Mononuclear cell (primary cell): ENCODE measurements around the gene ZNF296. TPM values are rescaled to one million over a fixed set of nuclear protein-coding genes. Genes with fewer than 3 reads are reported as not detected.

Experiments
- H3K27me3 ChIP-seq: 2 replicates; pipeline ENCODE4 v1.6.0; 2011; ENCODE audit warnings: low read length, control low read depth; ENCODE audit not compliant: insufficient read depth
- H3K4me1 ChIP-seq: 2 replicates; pipeline ENCODE4 v1.5.1; 2011; ENCODE audit warnings: mild to moderate bottlenecking, low read length, control low read depth; ENCODE audit not compliant: insufficient read depth
- H3K4me3 ChIP-seq: 2 replicates; pipeline ENCODE4 v1.5.1; 2011; ENCODE audit warnings: mild to moderate bottlenecking, low read length, moderate library complexity
- H3K9me3 ChIP-seq: 2 replicates; pipeline ENCODE4 v1.5.1; 2011; ENCODE audit warnings: low read depth, mild to moderate bottlenecking, control low read depth, low read length
- total RNA-seq: library from RNA; depleted of rRNA; stranded (reverse); fragments of >200 nt; gene quantifications from one replicate; pipeline ENCODE4 v1.2.3, GENCODE V29; 2012

ZNF296 gene
- total RNA-seq, 1 donor, result 1.2 TPM

DNA sequence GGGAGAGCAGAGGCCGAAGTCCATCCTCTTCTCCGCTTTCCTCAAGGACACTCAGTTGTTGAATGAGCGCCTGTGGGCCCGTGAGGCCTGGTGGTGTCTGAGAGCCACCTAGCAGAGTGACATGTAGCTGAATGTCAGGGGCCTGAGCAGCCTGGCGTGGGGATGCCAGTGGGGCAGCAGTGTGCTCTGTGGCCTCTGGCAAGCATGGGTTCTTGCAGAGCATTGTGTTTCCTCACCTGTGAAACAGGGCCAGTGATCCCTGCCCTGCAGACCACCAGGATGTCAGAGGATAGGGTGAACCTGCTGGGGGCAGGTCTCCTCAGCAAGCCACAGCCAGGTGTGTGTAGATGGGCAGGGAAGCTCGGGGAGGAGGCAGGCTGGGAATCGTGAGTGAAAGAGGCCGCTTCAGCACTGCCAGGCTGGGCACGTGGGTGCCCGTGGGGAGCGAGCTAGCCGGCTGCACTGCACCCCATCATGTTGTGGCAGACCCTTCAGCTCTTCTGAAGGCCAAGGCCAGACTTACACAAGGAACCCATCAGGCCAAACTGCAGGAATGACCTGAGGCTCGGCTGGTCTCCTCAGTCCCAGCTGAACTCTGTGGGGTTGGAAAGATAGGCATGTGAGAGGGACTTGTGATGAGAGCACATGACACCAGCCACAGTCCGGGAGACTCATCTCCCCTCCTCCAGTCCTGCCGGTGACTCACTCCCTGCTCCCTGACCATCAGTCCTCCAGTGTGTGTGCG lies 21.7 kb upstream of the ZNF296 start:
- no peak overlapping the region for H3K4me3 ChIP-seq
- no peaks in the 10 kb centered on the region for H3K27me3 ChIP-seq
- peaks cover 50% of the 10 kb centered on the region for H3K4me1 ChIP-seq
- H3K9me3 ChIP-seq, result no peaks in the 10 kb centered on the region

DNA sequence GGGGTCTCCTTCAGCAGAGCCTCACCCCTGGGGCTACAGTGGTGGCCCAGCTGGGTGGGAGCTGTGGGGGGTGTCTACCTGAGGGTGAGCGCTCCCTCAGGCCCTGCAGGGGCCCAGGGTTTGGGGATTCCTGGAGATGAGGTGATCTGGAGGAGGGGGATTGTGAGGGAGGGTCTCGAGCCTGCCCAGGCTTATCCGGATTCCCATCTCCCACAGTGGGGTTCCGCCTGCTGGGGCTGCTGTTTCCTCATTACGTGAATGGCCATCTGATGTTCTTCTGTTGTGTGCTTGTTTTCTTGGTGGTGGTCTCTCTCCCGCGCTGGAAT lies 21.1 kb upstream of the ZNF296 start:
- Histone ChIP-seq H3K27me3 (no peaks in the 10 kb centered on the region), H3K4me3 (no peak overlapping the region), H3K4me1 (peaks cover 47% of the 10 kb centered on the region), H3K9me3 (no peaks in the 10 kb centered on the region)

DNA sequence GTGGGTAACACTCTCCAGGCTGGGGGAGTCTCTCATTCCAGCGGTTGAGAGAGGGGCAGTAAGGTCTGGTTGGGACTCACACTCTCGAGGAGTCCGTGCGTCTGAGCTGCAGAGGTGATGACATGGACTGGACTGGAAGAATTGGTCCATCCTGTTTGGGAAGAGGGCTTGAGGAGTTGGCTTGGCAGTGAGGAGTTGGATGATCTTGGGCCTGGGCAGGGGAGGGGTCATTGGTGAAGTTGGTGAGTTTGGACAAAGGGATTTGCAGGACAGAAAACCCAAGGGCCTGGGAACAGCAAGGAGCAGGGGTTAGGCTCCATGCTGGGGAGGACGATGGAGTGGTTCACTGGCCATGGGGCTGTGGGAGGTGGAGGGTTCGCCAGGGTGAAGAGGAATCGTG lies 20.4 kb upstream of the ZNF296 start:
- no peaks in the 10 kb centered on the region for H3K9me3 ChIP-seq
- H3K4me1 ChIP-seq, result peaks cover 45% of the 10 kb centered on the region
- no peaks in the 10 kb centered on the region for H3K27me3 ChIP-seq
- H3K4me3 ChIP-seq, result no peak overlapping the region

DNA sequence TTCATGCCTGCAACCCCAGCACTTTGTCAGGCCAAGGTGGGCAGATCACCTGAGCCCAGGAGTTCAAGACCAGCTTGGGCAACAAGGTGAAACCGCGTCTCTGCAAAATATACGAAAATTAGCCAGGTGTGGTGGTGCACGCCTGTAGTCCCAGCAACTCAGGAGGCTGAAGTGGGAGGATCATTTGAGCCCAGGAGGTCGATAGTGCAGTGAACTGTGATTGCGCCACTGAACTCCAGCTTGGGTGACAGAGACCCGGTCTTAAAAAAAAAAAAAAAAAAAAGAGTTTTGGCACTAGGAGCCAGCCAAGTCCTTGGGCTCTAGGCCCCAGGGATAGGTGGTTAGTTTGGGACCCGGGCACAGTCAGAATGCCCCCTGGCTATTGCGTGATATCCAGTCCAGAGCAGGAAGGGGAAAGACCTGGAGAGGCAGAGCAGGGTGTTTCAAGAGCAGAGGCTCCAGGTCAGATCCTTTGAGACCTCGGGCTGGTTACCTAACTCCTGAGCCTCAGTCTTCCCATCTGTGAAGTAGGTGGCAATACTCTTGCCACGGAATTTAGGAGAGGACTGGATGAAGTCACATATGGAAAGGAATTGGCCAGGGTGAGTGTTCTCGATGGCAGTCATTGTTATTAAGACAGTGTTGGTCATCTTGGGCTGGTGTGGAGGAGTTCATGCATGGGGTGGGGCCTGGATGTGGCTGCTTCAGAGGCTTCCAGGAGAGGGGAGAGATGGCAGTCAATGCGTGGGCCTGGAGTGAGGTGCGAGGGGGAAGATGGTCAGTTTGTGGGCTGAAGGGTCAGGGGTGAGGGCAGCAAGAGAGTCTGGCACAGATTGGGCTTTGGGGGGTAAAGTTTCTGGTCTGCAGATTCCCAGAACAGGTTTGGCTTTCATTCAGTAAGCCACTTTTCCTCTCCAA lies 19.5 kb upstream of the ZNF296 start:
- no peaks in the 10 kb centered on the region for H3K27me3 ChIP-seq
- H3K4me1 ChIP-seq, result peaks cover 52% of the 10 kb centered on the region
- no peak overlapping the region for H3K4me3 ChIP-seq
- H3K9me3 ChIP-seq, result no peaks in the 10 kb centered on the region

DNA sequence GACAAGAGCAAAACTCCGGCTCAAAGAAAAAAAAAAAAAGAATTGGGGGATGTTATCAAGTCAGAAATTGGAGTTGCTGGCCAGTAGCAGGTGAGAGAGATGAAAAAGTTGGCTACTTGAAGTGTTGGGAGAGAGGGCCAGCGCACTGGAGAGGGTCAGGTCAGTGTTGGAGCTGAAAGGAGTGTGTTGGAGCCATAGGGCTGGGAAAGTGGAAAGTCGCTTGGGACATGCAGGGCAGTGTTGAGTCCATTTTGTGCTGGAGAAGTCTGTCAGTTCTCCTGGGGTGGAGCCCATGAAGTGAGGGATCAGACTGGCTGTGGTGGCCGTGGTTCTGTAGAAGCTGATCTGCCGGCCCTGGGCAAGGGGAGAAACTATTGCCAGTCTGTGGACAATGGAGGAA lies 18.4 kb upstream of the ZNF296 start:
- Histone ChIP-seq H3K4me1 (peaks cover 53% of the 10 kb centered on the region), H3K27me3 (no peaks in the 10 kb centered on the region), H3K9me3 (no peaks in the 10 kb centered on the region), H3K4me3 (no peak overlapping the region)

DNA sequence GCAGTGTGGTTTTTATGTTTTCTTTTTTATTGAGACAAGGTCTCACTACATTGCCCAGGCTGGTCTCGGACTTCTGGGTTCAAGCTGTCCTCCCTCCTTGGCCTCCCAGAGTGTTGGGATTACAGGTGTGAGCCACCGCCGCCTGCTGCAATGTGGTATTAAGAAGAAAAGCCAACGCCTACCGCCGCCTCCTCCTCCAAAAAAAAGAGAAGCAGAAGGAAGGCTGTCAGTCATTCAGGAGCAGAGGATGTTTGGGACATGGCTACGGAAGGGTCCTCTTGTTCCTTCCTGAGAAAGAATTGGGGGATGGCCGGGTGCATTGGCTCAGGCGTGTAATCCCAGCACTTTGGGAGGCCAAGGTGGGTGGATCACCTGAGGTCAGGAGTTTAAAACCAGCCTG lies 17.9 kb upstream of the ZNF296 start:
- H3K4me3 ChIP-seq, result peak overlapping the region; percentile 86
- no peaks in the 10 kb centered on the region for H3K27me3 ChIP-seq
- peaks cover 53% of the 10 kb centered on the region for H3K4me1 ChIP-seq
- no peaks in the 10 kb centered on the region for H3K9me3 ChIP-seq

DNA sequence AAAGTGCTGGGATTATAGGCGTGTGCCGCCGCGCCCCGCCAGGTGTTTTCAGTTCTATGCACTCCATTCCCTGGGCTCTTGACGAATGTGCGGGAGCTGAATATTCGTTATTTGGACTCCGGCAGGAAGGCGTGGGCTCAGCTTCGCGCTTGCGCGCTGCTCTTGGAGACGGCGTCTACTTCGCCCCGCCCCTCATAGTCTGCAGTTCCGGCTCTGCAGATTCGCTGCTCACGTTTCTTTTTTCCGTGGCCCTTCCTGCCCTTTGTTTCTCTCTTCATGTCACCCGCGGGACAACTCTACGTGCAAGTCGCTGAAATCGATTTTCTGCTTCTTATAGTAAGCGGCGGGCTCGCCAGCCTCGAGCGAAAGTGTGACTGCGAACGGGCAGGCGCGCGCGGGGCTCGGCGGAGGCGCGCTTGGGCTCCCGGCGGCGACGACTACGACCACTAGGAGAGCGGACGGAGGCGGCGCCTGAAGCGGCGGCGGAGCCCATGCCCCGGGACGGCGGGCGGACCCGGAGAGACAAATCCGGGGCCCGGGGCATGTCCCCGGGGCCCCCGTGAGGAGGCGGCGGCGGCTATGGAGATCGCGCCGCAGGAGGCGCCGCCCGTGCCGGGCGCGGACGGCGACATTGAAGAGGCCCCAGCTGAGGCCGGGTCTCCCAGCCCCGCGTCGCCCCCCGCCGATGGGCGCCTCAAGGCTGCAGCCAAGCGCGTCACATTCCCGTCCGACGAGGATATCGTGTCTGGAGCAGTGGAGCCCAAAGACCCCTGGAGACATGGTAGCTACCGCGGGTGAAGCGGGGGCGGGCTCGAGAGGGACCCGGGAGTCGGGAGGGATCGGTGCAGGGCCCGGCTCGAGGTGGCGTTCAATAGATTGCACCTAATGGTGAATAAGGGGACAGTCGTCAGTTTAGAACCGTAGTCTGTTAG lies 16.7 kb upstream of the ZNF296 start, which contains the start of gene PPP1R37:
Gene PPP1R37 (plus strand): TSS at position 433 of the 932 bp plus-strand sequence. CDS start 147 bp downstream, at position 580.
- no peaks in the 10 kb centered on the region for H3K27me3 ChIP-seq
- H3K4me3 ChIP-seq, result peak within 1 kb of the TSS; percentile 86
- no peaks in the 10 kb centered on the region for H3K9me3 ChIP-seq
- H3K4me1 ChIP-seq, result peaks cover 55% of the 10 kb centered on the region

DNA sequence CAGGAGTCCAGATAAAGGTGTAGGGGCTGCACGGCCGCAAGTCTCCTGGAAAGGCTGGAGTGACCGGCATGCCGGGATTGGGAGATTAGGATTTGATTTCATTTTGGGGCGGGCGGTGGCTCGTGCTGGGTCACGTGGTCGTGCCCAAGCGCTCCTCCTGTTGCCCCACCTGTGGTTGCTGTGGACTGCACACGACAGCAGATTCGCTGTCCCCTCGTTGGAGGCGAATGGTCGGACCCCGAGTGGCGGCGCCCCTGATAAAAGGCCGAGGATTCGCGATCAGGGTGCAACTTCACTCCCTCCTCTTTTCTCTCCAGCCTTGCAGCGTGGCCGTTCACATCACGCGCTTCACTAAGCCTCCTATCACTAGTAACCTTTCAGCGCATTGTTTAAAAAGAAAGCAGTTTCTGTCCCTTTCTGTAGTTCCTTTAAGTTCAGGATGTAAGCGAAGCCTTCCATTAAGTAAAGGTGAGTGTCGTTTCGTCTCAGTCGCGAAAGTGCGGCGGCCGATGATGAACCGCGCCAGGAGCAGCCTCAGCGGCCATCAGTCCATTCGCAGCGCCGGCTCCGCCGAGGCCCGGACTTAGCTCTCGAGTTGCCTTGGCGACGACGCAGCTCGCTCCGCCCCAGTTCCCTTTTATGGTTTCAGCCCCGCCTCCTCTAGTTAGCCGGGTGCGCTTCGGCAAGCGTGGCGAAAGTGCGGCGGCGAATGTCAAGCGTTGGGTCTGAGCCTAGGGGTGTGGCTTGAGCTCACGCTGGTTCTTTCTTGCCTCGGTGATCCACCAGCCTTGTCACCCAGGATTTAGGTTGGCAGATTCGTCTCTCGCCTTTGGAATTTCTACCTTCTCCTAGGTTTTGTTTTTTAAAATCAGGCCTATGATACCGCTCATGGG lies 15.0 kb upstream of the ZNF296 start:
- H3K4me1 ChIP-seq, result peaks cover 57% of the 10 kb centered on the region
- H3K9me3 ChIP-seq, result no peaks in the 10 kb centered on the region
- no peaks in the 10 kb centered on the region for H3K27me3 ChIP-seq
- peak overlapping the region; percentile 86 for H3K4me3 ChIP-seq

DNA sequence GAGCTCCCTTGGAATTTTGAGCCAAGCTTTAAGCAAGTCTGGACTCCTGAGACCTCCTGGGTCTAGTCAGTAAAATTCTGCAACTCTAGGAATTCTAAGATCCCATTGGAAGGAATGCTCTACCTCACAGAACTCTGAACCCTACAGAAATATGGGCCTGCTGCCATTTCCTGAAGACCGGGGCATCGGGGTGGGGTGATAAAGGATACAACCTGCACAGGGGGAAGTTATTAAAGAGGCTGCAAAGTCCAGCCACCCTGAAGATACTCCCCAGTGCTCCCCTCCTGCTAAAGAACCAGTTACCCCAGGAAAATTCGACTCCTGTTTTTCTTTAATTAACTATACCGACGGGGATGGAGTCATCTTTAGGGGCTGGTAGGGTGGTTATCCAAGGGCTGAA lies 14.3 kb upstream of the ZNF296 start:
- peaks cover 53% of the 10 kb centered on the region for H3K4me1 ChIP-seq
- H3K4me3 ChIP-seq, result no peak overlapping the region
- H3K9me3 ChIP-seq, result no peaks in the 10 kb centered on the region
- H3K27me3 ChIP-seq, result no peaks in the 10 kb centered on the region

DNA sequence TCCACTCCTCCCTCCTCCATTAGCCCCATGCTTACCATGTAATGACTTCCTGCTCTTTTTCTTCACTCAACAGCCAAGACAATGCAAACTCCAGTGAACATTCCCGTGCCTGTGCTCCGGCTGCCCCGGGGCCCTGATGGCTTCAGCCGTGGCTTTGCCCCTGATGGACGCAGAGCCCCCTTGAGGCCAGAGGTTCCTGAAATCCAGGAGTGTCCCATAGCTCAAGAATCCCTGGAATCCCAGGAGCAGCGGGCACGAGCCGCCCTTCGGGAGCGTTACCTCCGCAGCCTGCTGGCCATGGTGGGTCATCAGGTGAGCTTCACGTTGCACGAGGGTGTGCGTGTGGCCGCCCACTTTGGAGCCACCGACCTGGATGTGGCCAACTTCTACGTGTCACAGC lies 13.8 kb upstream of the ZNF296 start:
- Histone ChIP-seq H3K4me1 (peaks cover 47% of the 10 kb centered on the region), H3K27me3 (no peaks in the 10 kb centered on the region), H3K9me3 (no peaks in the 10 kb centered on the region), H3K4me3 (no peak overlapping the region)

DNA sequence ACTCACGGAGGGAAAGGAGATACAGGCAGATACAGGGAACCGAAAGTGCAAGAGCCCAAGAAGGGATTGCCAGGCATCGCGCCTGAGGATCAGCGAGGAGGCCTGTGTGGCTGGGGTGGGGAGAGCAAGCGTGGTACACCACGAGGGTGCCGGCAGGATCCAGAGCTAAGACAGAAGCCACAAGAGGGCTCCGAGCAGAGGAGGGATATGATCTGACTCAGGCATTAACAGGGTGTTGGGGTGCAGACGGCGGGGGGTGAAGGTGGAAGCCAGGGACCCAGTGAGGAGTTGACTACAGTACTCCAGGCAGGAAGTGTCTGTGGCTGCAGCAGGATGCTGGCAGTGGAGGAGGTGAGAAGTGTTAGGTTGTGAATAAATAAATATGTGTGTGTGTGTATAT lies 11.3 kb upstream of the ZNF296 start:
- Histone ChIP-seq H3K27me3 (no peaks in the 10 kb centered on the region), H3K4me1 (peaks cover 30% of the 10 kb centered on the region), H3K4me3 (no peak overlapping the region), H3K9me3 (no peaks in the 10 kb centered on the region)

DNA sequence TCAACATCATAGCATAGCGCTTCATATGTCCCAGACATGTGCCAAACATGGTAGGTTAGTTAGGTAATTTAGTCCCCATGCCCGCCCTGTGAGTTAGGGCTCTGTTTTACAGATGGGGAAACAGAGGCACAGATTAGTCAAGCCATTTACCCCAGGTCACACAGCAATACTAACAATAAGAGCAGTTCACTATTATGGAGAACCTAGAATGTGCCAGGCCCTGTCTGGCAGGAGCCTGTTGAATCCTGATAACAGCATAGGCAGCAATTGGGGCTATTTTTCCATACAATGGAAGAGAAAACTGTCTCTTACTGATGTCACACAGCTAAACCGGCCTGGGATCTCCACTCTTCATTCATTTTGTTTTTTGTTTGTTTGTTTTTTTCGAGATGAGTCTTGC lies 10.2 kb upstream of the ZNF296 start:
- Histone ChIP-seq H3K27me3 (no peaks in the 10 kb centered on the region), H3K9me3 (no peaks in the 10 kb centered on the region), H3K4me3 (no peak overlapping the region), H3K4me1 (peaks cover 26% of the 10 kb centered on the region)

DNA sequence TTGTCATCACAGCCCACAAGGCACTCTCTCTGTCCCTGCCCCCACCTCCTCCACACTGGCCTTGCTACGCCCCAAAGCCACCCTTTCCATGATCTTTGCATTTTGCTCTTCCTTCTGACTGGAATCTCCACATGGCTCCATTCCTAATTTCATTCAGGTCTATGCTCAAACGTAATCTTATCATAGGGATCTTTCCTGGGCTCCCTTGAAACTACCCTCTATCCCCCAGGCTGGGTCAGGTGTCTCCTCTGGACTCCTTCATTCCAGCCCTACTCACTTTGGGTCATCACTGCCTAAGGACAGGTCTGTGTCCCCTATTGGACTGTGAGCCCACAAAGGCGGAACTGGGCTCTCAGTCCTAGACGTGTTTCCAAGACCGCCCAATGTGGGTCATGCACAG lies 5.9 kb upstream of the ZNF296 start:
- Histone ChIP-seq H3K4me1 (peaks cover 35% of the 10 kb centered on the region), H3K4me3 (no peak overlapping the region), H3K9me3 (no peaks in the 10 kb centered on the region), H3K27me3 (no peaks in the 10 kb centered on the region)

DNA sequence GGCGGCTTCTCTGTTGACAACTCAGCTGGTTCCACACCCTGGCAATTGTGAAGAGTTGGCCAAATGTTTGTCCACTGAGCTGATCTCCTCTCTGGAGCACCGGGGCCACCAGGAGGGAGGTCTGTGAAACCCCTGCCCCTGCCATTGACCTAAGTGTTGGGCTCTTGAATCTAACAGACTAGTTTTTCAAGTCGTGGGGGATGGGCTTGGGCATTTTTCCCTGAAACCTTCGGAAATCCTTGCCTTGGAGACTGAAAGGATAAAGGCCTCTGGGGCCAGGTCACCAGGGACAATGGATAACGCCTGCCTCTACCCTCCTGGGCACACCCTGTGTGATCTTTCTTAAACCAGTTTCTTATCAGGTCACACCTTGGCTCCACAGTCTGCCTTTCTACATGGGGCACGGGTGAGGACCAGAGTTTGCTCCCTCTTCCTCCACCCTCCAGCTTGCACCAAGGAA lies 3.7 kb upstream of the ZNF296 start:
- Histone ChIP-seq H3K4me1 (peaks cover 43% of the 10 kb centered on the region), H3K27me3 (no peaks in the 10 kb centered on the region), H3K9me3 (no peaks in the 10 kb centered on the region), H3K4me3 (peak overlapping the region; percentile 84)
